OCI-LY7 (cell line): ENCODE results near the gene SPCS2.

Source experiments
- CTCF ChIP-seq: fragments of 200-600 bp; sonication (generic); conservative IDR thresholded peaks from 2 replicates; pipeline ENCODE4 v1.5.1; 2014; ENCODE audit warnings: mild to moderate bottlenecking, antibody characterized with exemption, low read length, moderate library complexity, mixed read lengths
- EZH2phosphoT487 ChIP-seq: fragments of 200-600 bp; sonication (generic); IDR thresholded peaks from 2 replicates; pipeline ENCODE4 v1.6.1; 2018; ENCODE audit warnings: low read depth, borderline replicate concordance, mild to moderate bottlenecking, mixed run types, antibody characterized with exemption, low read length, moderate library complexity, mixed read lengths

GRCh38 chr11:74978041-74978440 lies 29.0 kb downstream of the SPCS2 start:
- TF ChIP-seq CTCF (no peak), EZH2phosphoT487 (no peak)
